HG03139 (cell line): ENCODE data around the gene CAB39L.

Experiments
- ATAC-seq: cut with Tn5 transposase; IDR thresholded peaks from one replicate; pipeline ENCODE4 v1.9.1; 2021; ENCODE audit not compliant: unreplicated experiment

CAB39L gene

DNA sequence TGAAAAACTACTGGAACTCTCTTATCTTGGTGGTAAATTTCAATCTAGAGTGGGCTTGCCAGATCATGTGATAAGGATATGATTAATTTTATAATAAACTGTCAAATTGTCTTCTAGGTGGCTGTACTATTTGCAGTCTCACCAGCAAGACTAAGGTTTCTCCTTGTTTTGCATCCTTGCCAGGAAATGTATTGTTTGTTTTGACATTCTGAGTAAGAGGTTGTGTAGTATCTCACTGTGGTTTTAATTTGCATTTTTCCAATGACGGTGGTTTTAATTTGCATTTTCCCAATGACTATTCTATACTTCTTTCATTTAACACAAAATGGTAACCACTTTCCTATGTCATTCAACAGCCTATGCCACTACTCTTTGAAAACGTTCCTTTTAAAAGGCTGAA is 2.0 kb downstream of the CAB39L start:
- ATAC-seq: no peak

DNA sequence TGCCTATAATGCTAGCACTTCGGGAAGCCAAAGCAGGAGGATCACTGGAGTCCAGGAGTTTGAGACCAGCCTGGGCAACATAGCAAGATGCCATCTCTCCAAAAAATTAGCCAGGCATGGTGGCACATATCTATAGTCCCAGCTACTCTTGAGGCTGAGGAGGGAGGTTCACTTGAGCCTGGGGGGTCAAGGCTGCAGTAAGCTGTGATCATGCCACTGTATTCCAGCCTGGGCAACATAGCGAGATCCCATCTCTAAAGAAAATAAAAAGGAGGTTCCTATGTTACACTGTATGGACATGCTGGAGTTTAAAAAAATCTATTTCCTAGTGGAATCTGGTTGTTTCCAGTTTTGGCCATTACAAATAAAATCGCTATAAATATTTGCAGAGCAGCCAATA is 2.6 kb downstream of the CAB39L start:
- no peak for ATAC-seq

- no peak for ATAC-seq
Measured at GRCh38 chr13:49439609-49440008, 4.3 kb downstream of the CAB39L start.

GRCh38 chr13:49437705-49438104 is 6.2 kb downstream of the CAB39L start:
- no peak for ATAC-seq

GRCh38 chr13:49436890-49437289 is 7.0 kb downstream of the CAB39L start:
- no peak for ATAC-seq

GRCh38 chr13:49435992-49436391 is 7.9 kb downstream of the CAB39L start:
- no peak for ATAC-seq

GRCh38 chr13:49429121-49429520 is 14.7 kb downstream of the CAB39L start:
- no peak for ATAC-seq

DNA sequence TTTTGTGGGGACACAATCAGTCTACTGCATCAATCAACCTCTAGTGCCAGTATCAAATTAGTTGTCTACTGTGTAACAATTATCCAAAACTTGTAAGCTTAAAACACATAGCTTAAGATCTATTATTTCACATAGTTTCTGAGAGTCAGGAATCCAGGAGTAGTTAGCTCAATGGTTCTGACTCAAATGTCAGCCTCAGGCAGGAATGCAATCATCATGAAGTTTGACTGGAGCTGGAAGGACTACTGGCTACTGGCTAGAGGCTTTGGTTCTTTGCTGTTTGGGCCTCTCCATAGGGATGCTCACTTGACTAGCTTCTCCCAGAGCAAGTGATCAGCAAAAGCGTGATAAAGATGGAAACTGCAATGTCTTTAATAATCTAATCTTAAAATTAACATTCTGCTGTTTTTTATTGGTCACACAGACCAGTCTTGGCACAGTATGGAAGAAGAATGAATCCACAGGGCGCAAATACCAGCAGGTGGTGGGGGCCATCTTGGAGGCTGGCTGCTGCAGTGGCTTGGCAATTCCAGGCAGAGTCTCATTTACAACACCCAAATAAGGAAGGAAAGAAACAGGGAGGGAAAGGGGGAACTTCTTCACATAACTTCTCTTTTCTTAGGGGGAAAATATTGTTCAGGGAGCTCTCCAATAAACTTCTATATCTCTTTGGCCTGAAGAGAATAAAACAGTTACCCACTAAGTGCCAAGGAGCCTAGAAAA is 15.7 kb downstream of the CAB39L start:
- no peak for ATAC-seq

- no peak for ATAC-seq
Measured at GRCh38 chr13:49424011-49424560, 19.8 kb downstream of the CAB39L start.

DNA sequence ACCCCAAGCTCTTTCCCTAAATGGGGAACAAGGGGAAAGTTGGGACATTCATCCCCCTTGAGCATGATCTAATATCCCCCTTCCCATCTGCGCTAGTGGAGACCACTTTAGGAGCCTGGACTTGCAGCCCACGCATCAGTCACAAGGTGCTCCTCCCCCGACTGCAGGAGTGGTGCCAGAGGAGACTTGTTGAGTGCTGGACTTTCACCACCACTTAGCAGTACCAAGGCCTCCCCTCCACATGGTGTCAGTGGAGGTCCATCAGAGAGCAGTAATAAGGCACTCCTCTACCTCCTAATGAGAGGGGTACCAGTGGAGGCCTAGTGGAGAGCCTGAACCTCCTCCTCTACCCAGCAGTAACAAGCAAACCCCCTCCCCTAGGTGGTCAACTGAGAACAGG is 22.5 kb downstream of the CAB39L start:
- ATAC-seq: no peak

GRCh38 chr13:49419276-49419675 is 24.6 kb downstream of the CAB39L start:
- ATAC-seq: no peak

DNA sequence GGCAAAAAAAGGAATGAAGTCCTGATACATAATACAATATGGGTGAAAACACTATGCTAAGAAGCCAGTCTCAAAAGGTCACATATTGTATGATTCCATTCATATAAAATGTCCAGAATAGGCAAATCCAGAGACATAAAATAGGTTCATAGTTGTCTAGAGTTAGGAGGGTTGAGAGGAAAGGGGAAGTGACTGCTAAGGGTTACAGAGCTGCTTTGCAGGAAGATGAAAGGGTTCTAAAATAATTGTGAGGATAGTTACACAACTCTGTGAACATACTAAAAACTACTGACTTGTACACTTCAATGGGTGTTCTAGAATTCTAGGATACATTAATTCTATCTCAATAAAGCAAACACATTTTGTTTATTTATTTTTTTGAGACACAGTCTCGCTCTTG is 25.7 kb downstream of the CAB39L start:
- no peak for ATAC-seq

DNA sequence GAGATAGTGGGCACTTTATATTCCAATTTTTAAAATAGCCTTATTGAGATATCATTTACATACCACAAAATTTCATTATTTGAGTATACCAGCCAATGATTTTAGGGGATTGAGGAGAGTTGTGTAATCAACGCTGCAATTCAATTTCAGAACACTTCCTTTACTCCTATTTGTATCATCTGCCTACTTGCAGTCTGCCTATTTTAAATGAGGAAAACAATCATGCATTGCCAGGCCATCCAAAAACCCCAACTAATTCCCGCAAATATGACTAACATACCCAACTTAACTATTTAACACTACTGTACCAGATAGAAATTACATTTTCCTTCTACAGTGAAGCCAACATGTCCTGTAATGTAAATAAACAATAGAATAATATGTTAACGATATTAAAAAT is 26.7 kb downstream of the CAB39L start:
- ATAC-seq: no peak

GRCh38 chr13:49412749-49413148 is 31.1 kb downstream of the CAB39L start:
- ATAC-seq: no peak

- no peak for ATAC-seq
Measured at GRCh38 chr13:49411353-49411752, 32.5 kb downstream of the CAB39L start.

- no peak for ATAC-seq
Measured at GRCh38 chr13:49410477-49410876, 33.4 kb downstream of the CAB39L start.

DNA sequence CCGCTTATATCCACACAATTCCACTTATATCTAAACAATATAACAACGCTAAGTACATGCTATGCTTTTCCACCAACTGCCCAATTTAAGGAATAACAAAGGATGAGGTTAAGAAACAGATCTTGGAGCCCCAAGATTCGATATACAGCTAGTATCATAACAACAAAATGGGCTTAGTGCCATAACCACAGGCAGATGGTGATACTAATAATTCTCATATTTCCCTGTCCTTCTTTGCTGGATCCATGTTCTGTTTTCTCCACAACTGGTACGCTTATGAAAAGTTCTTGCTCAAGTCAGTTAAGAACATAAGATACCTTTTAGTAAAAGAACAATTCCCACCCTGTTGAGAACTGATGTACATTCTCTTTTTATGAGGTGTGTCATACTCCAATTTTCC is 33.9 kb downstream of the CAB39L start:
- ATAC-seq: no peak

GRCh38 chr13:49409008-49409407 is 34.9 kb downstream of the CAB39L start:
- ATAC-seq: no peak

GRCh38 chr13:49407936-49408335 is 35.9 kb downstream of the CAB39L start:
- no peak for ATAC-seq

- no peak for ATAC-seq
Measured at GRCh38 chr13:49407068-49407467, 36.8 kb downstream of the CAB39L start.

- ATAC-seq: no peak
Measured at GRCh38 chr13:49404703-49405020, 39.2 kb downstream of the CAB39L start.

GRCh38 chr13:49403996-49404702 is 39.7 kb downstream of the CAB39L start:
- no peak for ATAC-seq
